ENCODE data around the gene INCENP. TPM values are rescaled to one million over a fixed set of nuclear protein-coding genes. Genes with fewer than 3 reads are reported as not detected.
"Not testable (repeated sequence)": the region's sequence is repeated elsewhere in the genome, so short reads cannot be mapped to it uniquely, and the experiment has no call there.

Gene INCENP
- total RNA-seq, 1 donor from 2014 or later: 121 TPM

GRCh38 chr11:62157603-62158002 is 33.8 kb downstream of the INCENP start:
- intact Hi-C loops (cut with micrococcal nuclease): no loop called here

- intact Hi-C loops (cut with micrococcal nuclease): no loop called here
Observed at GRCh38 chr11:62166371-62166770, 42.6 kb downstream of the INCENP start.

GRCh38 chr11:62169448-62169847 is 45.6 kb downstream of the INCENP start:
- intact Hi-C loops (cut with micrococcal nuclease): no loop called here

DNA sequence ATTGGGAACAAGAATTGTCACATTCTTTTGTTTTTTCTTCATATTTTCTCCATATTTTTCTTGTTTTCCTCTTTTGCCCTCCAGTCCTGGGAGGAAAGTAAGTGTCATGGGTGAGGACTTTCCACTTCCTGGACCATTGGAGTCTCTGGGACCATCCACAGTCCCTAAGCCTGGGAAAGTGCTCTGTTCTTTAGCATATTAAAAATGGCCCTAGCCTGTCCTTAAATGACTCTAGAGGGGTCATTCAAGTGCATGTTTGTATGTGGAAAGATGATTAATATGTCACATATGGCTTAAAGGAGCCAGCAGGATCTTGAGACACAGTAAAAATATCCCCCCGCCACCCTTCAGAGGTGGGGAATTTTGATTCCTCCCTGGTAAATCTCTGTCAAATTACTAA is 46.1 kb downstream of the INCENP start:
- intact Hi-C loops (cut with micrococcal nuclease): no loop called here

- intact Hi-C loops (cut with micrococcal nuclease): loop anchor here (1.0 kb wide), 4 partner anchors 37 to 207 kb away; partner anchors contain the start of gene SCGB2A1
Observed at GRCh38 chr11:62171261-62171723, 47.5 kb downstream of the INCENP start.

GRCh38 chr11:62172294-62172693 is 48.5 kb downstream of the INCENP start:
- intact Hi-C loops (cut with micrococcal nuclease): no loop called here

GRCh38 chr11:62176766-62177165 is 53.0 kb downstream of the INCENP start:
- intact Hi-C loops (cut with micrococcal nuclease): no loop called here

DNA sequence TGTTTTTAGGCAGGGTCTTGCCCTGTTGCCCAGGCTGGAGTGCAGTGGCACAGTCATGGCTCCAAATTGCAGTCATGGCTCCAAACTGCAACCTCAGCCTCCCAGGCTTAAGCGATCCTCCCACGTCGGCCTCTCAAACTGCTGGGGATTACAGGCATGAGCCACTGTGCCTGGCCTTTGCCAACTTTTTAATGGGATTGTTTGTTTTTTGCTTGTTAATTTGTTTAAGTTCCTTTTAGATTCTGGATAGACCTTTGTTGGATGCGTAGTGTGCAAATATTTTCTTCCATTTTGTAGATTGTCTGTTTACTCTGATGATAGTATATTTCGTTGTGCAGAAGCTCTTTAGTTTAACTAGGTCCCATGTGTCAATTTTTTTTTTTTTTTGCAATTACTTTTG is 56.2 kb downstream of the INCENP start:
- intact Hi-C loops (cut with micrococcal nuclease): no loop called here

DNA sequence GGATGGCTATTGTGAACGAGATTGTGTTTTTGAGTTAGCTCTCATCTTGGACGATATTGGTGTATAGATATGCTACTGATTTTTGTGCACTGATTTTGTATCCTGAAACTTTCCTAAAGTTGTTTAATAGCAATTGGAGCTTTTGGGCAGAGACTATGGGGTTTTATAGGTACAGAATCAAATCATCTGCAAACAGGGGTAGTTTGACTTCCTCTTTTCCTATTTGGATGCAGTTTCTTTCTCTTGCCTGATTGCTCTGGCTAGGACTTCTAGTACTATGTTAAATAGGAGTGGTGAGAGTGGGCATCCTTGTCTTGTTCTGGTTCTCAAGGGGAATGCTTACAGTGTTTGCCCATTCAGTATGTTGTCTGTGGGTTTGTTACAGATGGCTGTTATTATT is 57.3 kb downstream of the INCENP start:
- intact Hi-C loops (cut with micrococcal nuclease): no loop called here

GRCh38 chr11:62182147-62182891 is 58.5 kb downstream of the INCENP start:
- intact Hi-C loops (cut with micrococcal nuclease): no loop called here

GRCh38 chr11:62186195-62186594 is 62.4 kb downstream of the INCENP start:
- intact Hi-C loops (cut with micrococcal nuclease): no loop called here

- intact Hi-C loops (cut with micrococcal nuclease): no loop called here
Observed at GRCh38 chr11:62190011-62190410, 66.2 kb downstream of the INCENP start, which contains the start of gene SCGB1D1. SCGB1D1 (plus strand) TSS chr11:62190216; CDS start chr11:62190285, 69 bp downstream.

DNA sequence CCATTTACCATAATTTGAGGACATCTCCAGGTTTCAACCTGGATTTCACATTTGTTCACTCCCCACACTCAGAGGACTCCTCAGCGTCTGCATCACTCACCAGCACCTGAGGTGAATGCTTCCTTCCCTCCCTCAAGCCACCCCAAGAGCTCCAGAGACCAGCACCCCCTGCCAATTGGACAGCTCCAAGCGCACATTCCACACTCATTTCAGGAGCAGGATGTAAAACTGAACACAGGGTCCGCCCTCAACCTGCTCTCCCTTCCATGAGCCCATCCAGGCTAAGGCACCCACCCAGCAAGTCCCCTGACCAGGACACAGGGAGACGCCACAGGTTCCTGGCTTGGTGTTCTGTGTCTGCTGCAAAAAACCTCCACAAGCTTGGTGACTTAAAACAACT is 70.1 kb downstream of the INCENP start:
- intact Hi-C loops (cut with micrococcal nuclease): no loop called here

DNA sequence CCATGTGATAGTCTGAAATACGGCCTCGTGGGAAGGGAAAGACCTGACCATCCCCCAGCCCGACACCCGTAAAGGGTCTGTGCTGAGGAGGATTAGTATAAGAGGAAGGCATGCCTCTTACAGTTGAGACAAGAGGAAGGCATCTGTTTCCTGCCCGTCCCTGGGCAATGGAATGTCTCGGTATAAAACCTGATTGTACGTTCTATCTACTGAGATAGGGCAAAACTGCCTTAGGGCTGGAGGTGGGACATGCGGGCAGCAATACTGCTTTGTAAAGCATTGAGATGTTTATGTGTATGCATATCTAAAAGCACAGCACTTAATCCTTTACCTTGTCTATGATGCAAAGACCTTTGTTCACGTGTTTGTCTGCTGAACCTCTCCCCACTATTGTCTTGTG is 71.2 kb downstream of the INCENP start:
- intact Hi-C loops (cut with micrococcal nuclease): not testable (repeated sequence)

DNA sequence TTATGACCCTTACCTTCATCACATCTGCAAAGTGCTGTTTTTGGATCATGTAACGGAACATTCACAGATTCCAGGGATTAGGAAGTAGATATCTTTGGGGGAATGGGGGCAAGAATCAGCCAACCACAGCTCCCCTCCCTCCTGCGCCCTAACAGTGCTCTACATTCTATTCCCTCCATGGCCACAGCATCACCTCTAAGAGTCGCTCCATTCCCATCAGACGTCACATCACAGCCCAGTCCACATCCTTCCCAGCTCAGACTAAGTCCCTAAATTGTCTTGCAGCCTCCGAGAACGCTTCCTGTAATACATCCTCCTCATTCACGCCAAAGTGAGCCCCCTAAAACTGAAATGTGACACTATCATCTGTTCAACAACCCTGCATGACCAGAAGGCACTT is 72.1 kb downstream of the INCENP start:
- intact Hi-C loops (cut with micrococcal nuclease): no loop called here

DNA sequence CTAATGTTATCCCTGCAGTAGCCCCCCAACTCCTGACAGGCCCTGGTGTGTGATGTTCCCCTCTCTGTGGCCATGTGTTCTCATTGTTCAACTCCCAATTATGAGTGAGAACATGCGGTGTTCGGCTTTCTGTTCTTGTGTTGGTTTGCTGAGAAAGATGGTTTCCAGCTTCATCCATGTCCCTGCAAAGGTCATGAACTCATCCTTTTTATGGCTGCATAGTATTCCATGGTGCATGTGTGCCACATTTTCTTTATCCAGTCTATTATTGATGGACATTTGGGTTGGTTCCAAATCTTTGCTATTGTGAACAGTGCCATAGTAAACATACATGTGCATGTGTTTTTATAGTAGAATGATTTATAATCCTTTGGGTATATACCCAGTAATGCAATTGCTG is 73.6 kb downstream of the INCENP start:
- intact Hi-C loops (cut with micrococcal nuclease): not testable (repeated sequence)

DNA sequence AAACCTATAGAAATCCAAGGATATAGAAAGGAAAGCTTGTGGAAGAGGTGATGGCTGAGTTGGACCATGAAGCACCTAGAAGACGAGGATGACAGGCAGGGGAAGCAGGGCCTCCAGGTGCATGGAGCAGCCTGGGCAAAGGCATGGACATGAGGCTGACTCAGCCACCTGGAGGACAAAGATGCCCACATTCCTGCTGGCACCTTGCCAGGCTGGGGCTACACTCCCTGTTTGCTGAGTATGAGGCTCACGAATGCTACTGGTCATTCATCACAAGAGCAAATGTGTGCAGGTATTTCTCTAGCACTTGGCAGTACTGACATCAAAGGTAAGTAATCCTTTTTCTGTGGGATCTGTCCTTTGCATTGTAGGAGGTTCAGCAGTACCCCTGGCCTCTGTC is 77.6 kb downstream of the INCENP start:
- intact Hi-C loops (cut with micrococcal nuclease): no loop called here

Other genes starting within 250 kb of the INCENP start
- gene FADS3, start 232.5 kb upstream of the INCENP start, total RNA-seq: 7.1 and 9.6 TPM in 2 replicates
- gene RAB3IL1, start 206.4 kb upstream of the INCENP start, total RNA-seq: 0.34 and 0.41 TPM in 2 replicates
- gene BEST1, start 173.7 kb upstream of the INCENP start, total RNA-seq: 0.44 TPM in 1 of 2 replicates, not detected in the other
- 1,168 and 1,205 TPM in 2 replicates for gene FTH1, start 156.4 kb upstream of the INCENP start, total RNA-seq
- gene SCGB1D1, start 66.2 kb downstream of the INCENP start, total RNA-seq: not detected in 2 replicates
- gene SCGB2A1, start 84.7 kb downstream of the INCENP start, total RNA-seq: not detected in 2 replicates
- gene SCGB1D2, start 118.2 kb downstream of the INCENP start, total RNA-seq: not detected in 2 replicates
- gene SCGB2A2, start 146.1 kb downstream of the INCENP start, total RNA-seq: not detected in 2 replicates
- gene SCGB1D4, start 175.1 kb downstream of the INCENP start, total RNA-seq: not detected in 2 replicates
- gene ASRGL1, start 213.4 kb downstream of the INCENP start, total RNA-seq: 7.9 and 10.1 TPM in 2 replicates